GM12801 (cell line): ENCODE results near the gene OLFML1.

Experiments
- CTCF ChIP-seq: IDR thresholded peaks from one replicate; pipeline ENCODE4 v1.5.1; 2011; ENCODE audit warnings: control low read depth; ENCODE audit not compliant: insufficient read length; ENCODE audit errors: extremely low read depth

Gene OLFML1

GRCh38 chr11:7485186-7486097 lies at the start of gene OLFML1:
OLFML1 (plus strand) TSS chr11:7485506; CDS start chr11:7485876, 370 bp downstream.
- no peak for TF ChIP-seq CTCF

GRCh38 chr11:7436146-7436545 lies 49.2 kb upstream of the OLFML1 start:
- TF ChIP-seq CTCF, result no peak

- TF ChIP-seq CTCF, result no peak
Observed at GRCh38 chr11:7436657-7437056, 48.6 kb upstream of the OLFML1 start.

- no peak for TF ChIP-seq CTCF
Observed at GRCh38 chr11:7437696-7438095, 47.6 kb upstream of the OLFML1 start.

GRCh38 chr11:7439746-7440320 lies 45.5 kb upstream of the OLFML1 start:
- no peak for TF ChIP-seq CTCF

GRCh38 chr11:7442588-7443215 lies 42.6 kb upstream of the OLFML1 start:
- TF ChIP-seq CTCF, result peak; percentile 71
